ENCODE measurements around the gene CHRM5.

CHRM5 gene, protein sequence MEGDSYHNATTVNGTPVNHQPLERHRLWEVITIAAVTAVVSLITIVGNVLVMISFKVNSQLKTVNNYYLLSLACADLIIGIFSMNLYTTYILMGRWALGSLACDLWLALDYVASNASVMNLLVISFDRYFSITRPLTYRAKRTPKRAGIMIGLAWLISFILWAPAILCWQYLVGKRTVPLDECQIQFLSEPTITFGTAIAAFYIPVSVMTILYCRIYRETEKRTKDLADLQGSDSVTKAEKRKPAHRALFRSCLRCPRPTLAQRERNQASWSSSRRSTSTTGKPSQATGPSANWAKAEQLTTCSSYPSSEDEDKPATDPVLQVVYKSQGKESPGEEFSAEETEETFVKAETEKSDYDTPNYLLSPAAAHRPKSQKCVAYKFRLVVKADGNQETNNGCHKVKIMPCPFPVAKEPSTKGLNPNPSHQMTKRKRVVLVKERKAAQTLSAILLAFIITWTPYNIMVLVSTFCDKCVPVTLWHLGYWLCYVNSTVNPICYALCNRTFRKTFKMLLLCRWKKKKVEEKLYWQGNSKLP

DNA sequence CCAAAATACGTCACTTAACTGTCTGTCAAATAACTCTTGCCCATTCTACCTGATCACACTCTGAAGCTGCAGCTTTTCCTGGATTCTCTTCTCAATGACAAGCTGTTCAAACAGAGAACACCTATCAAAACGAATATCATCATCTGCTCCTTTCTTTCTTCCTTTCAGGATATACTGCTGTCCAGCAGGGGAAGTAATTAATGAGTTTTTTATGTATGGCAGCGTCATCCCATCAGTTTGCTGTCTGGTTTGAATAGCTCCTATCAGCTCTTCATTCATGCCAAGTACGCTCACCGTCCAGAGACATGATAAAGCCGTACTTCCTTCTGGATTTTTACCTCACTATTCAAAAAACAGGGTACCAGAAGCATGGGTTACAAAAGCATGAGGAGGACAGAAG lies at the start of gene CHRM5:
TSS of gene CHRM5 (plus strand) at position 274 of the 400 bp plus-strand sequence. CDS start 94,221 bp downstream, outside the sequence.
- H3K4me3 ChIP-seq (ENCODE audit: low read depth, low read length), result no peak within 1 kb of the TSS
- TF ChIP-seq CTCF (IDR thresholded peaks at IDR 0.05; ENCODE audit: low read depth, low read length), result no peak

DNA sequence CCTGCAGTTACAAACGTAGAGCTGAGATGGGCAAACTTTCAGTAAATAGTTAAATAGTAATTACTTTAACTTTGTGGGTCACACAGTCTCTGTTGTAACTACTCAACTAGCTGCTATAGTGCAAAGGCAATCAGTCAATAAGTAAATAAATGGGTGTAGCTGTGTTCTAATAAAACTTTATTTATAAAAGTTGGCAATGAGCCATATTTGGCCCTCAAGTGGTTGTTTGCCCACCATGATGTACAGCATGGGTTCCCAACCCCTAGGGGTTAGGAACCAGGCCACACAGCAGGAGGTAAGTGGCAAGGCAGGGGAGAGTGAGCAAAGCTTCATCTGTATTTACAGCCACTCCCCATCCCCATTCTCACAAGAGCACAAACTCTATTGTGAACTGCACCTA lies 44.9 kb upstream of the CHRM5 start:
- TF ChIP-seq CTCF (IDR thresholded peaks at IDR 0.05; ENCODE audit: low read depth, low read length), result no peak
- no peak overlapping the region for H3K4me3 ChIP-seq (ENCODE audit: low read depth, low read length)

DNA sequence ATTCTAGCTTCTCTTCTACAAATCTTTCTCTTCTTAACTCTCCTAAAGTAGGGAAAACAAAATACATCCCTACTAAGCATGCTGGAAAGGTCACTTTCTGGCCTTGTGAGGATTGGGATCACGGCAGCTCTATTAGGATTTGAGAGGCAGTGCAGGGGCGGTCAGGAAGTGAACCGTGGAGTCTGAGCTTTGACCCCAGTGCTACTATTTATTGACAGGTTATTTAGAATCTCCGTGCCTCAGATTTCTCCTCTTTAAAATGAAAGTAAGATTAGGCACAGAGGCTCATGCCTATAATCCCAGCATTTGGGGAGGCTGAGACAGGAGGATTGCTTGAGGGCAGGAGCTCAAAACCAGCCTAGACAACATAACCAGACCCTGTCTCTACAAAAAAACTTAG lies 42.0 kb upstream of the CHRM5 start:
- H3K4me3 ChIP-seq (ENCODE audit: low read depth, low read length), result no peak overlapping the region
- no peak for TF ChIP-seq CTCF (IDR thresholded peaks at IDR 0.05; ENCODE audit: low read depth, low read length)

DNA sequence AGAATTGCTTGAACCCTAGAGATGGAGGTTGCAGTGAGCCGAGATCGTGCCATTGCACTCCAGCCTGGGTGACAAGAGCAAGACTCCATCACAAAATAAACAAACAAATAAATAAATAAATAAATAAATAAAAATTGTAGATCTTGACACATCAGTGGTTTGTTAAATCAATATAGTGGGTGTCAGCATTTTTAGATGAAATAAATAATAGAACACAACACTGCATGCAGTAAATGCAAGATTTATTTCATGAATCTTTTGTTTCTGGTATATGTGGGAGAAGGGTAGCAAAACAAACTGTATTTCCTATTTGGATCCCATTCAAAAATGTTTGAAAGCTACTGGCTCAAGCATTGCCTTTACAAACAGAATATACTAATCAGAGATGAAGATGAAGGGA lies 35.6 kb upstream of the CHRM5 start:
- no peak for TF ChIP-seq CTCF (IDR thresholded peaks at IDR 0.05; ENCODE audit: low read depth, low read length)

DNA sequence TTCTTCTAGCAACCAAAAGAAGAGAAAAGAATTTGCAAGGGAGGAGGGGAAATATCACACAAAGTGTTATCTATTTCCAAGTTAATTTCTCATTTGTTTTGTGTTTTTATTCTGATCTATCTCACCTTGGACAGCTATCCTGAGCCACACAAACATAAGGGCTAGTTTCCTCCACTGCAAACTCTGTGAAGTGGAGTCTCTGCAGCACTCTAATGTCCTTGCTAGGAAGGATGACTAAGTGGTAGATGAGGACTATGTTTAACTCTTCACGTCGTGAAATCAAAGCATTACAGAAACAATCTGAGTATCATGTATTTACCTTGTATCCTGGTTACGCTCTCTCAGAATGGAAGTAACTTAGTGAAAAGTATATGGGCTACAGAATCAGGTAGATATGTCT lies 33.9 kb upstream of the CHRM5 start:
- no peak overlapping the region for H3K4me3 ChIP-seq (ENCODE audit: low read depth, low read length)
- no peak for TF ChIP-seq CTCF (IDR thresholded peaks at IDR 0.05; ENCODE audit: low read depth, low read length)

More for the DNA sequence above, 35.6 kb upstream of the CHRM5 start:
- H3K4me3 ChIP-seq (ENCODE audit: low read depth, low read length), result no peak overlapping the region

DNA sequence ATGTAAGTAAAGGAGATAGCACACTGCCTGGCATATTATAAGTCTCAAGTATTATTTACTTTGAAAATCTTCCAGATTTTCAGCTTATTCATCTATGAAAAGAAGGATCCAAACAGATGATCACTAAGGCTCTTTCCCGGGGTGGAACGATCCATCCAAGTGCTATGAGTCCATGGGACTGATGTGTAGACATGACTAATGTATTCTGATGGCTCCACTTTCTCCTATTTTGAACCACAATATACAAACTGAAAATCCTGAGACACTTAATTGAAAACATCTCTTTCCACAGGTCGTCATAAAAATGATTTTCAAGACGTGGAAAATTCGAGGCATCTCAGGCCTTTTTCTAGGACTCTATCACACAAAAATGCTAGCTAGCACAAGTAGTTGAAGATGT lies 33.4 kb upstream of the CHRM5 start:
- no peak for TF ChIP-seq CTCF (IDR thresholded peaks at IDR 0.05; ENCODE audit: low read depth, low read length)
- H3K4me3 ChIP-seq (ENCODE audit: low read depth, low read length), result no peak overlapping the region

DNA sequence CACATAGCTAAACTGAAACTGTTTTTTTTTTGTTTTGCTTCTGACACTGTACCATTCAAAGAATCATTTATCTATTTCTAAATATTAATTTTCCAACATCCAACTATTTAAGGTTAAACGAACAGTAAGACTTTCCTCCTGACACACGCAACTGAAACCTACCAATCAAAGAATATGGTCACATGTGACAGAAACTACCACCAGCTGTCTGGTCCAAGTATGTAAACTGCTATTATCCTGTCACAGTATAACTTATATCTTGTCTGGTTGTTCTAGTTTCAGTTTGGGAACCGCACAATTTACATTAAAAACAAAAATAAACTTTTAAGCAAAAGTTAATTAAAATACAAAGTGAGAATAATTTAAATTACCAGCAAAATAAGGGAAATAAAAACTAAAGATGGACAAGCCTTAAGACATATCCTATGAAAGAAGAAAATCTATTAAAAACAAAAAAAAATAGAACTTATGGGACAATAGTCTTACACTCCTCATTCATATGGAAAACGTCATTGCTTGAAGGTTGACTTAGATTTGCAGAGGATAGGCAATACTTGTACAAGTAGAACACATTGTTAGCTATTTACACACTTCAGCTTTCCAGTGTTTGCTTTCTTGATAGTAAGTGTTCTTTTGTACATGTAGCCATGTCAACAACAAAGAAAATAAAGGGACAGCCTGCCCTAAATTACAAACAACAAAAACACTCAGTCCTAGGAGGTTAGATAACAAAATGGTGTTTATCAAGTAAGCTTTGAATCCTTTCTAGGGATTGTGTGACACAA lies 26.8 kb upstream of the CHRM5 start:
- H3K4me3 ChIP-seq (ENCODE audit: low read depth, low read length), result no peak overlapping the region
- no peak for TF ChIP-seq CTCF (IDR thresholded peaks at IDR 0.05; ENCODE audit: low read depth, low read length)
